ENCODE data around the gene SLC38A10. TPM values are rescaled to one million over a fixed set of nuclear protein-coding genes. Genes with fewer than 3 reads are reported as not detected.

The SLC38A10 gene
- total RNA-seq, 3 donors from 2014 or later (not counting 1 experiment from before 2014, with no cell fraction given) = 72.2 to 104 (median 90.5) TPM

- 91% methylated on average over 17 of the region's 19 CpGs for WGBS (ENCODE audit: insufficient coverage)
- TF ChIP-seq CTCF (IDR thresholded peaks at IDR 0.05) = no peak
These were observed 12.8 kb upstream of the SLC38A10 start for GRCh38 chr17:81307636-81308560.

GRCh38 chr17:81306898-81307510, 11.9 kb upstream of the SLC38A10 start:
- DNase-seq (no peak), ATAC-seq (no peak)
- Mint-ChIP-seq H3K4me1 (peaks cover 6 to 7% of the 10 kb centered on the region in 2 donors), H3K27ac (no peak overlapping the region), H3K27me3 (ENCODE audit: low read depth in 2 of 2) (peaks cover 0 to 8% of the 10 kb centered on the region in 2 donors), H3K9me3 (no peaks in the 10 kb centered on the region), H3K4me3 (no peak overlapping the region), H3K36me3 (no peaks in the 10 kb centered on the region)
- no peak for TF ChIP-seq CTCF (IDR thresholded peaks at IDR 0.05)
- H3K27ac ChIP-seq (ENCODE audit: low read length) = no peak overlapping the region
- H3K36me3 ChIP-seq (ENCODE audit: control insufficient read depth, insufficient read depth, low read length) = no peaks in the 10 kb centered on the region
- H3K4me1 ChIP-seq (ENCODE audit: control insufficient read depth, insufficient read depth, low read length) = peaks cover 21% of the 10 kb centered on the region
- H3K27me3 ChIP-seq (ENCODE audit: control insufficient read depth, insufficient read depth, low read length) = no peaks in the 10 kb centered on the region
- H3K9me3 ChIP-seq (ENCODE audit: control insufficient read depth, insufficient read depth, low read length) = no peaks in the 10 kb centered on the region
- 87% methylated on average over 16 of the region's 17 CpGs for WGBS (ENCODE audit: insufficient coverage)
- no peak overlapping the region for H3K4me3 ChIP-seq (ENCODE audit: low read length)
- intact Hi-C loops (cut with micrococcal nuclease) = no loop called here

More at GRCh38 chr17:81307636-81308560, 12.8 kb upstream of the SLC38A10 start:
- peaks cover 6 to 7% of the 10 kb centered on the region in 2 donors for H3K4me1 Mint-ChIP-seq
- no peak overlapping the region for H3K4me3 ChIP-seq (ENCODE audit: low read length)
- H3K36me3 Mint-ChIP-seq = no peaks in the 10 kb centered on the region
- ATAC-seq (no peak), DNase-seq (no peak)
- intact Hi-C loops (cut with micrococcal nuclease) = no loop called here
- no peaks in the 10 kb centered on the region for H3K9me3 Mint-ChIP-seq
- H3K4me1 ChIP-seq (ENCODE audit: control insufficient read depth, insufficient read depth, low read length) = peaks cover 21% of the 10 kb centered on the region
- H3K27me3 Mint-ChIP-seq (ENCODE audit: low read depth in 2 of 2) = peaks cover 0 to 8% of the 10 kb centered on the region in 2 donors
- no peak overlapping the region for H3K27ac ChIP-seq (ENCODE audit: low read length)
- H3K27me3 ChIP-seq (ENCODE audit: control insufficient read depth, insufficient read depth, low read length) = no peaks in the 10 kb centered on the region
- no peak overlapping the region for H3K27ac Mint-ChIP-seq
- no peaks in the 10 kb centered on the region for H3K9me3 ChIP-seq (ENCODE audit: control insufficient read depth, insufficient read depth, low read length)
- no peaks in the 10 kb centered on the region for H3K36me3 ChIP-seq (ENCODE audit: control insufficient read depth, insufficient read depth, low read length)
- no peak overlapping the region for H3K4me3 Mint-ChIP-seq

GRCh38 chr17:81306491-81306890, 11.4 kb upstream of the SLC38A10 start:
- intact Hi-C loops (cut with micrococcal nuclease) = no loop called here
- Histone ChIP-seq H3K36me3 (ENCODE audit: control insufficient read depth, insufficient read depth, low read length) (no peaks in the 10 kb centered on the region), H3K27ac (ENCODE audit: low read length) (no peak overlapping the region), H3K4me3 (ENCODE audit: low read length) (no peak overlapping the region), H3K27me3 (ENCODE audit: control insufficient read depth, insufficient read depth, low read length) (no peaks in the 10 kb centered on the region), H3K9me3 (ENCODE audit: control insufficient read depth, insufficient read depth, low read length) (no peaks in the 10 kb centered on the region), H3K4me1 (ENCODE audit: control insufficient read depth, insufficient read depth, low read length) (peaks cover 21% of the 10 kb centered on the region)
- no peaks in the 10 kb centered on the region for H3K9me3 Mint-ChIP-seq
- no peak for TF ChIP-seq CTCF (IDR thresholded peaks at IDR 0.05)
- no peak overlapping the region for H3K27ac Mint-ChIP-seq
- H3K4me1 Mint-ChIP-seq = peaks cover 6 to 7% of the 10 kb centered on the region in 2 donors
- H3K27me3 Mint-ChIP-seq (ENCODE audit: low read depth in 2 of 2) = peaks cover 0 to 8% of the 10 kb centered on the region in 2 donors
- WGBS (ENCODE audit: insufficient coverage) = 89% methylated on average over 7 of the region's 7 CpGs
- H3K36me3 Mint-ChIP-seq = no peaks in the 10 kb centered on the region
- DNase-seq (no peak), ATAC-seq (no peak)
- no peak overlapping the region for H3K4me3 Mint-ChIP-seq

Data from natural killer cell (primary cell).